Measurements from ENCODE around the gene ZGPAT. TPM values are rescaled to one million over a fixed set of nuclear protein-coding genes. Genes with fewer than 3 reads are reported as not detected.

ZGPAT gene
- total and polyA plus RNA-seq, 2 of the 13 experiments (the other 11 are each of a cell fraction or from before 2014, with no cell fraction given), result 23.0 to 41.9 TPM

- TF ChIP-seq MNT (IDR thresholded peaks at IDR 0.05) (no peak), ZBTB34 (CRISPR knock-in tag; IDR thresholded peaks at IDR 0.05) (no peak), MLX (CRISPR knock-in tag; IDR thresholded peaks at IDR 0.05) (no peak), MTF1 (CRISPR knock-in tag; IDR thresholded peaks at IDR 0.05) (no peak), ZBTB33 (CRISPR knock-in tag; IDR thresholded peaks at IDR 0.05) (no peak), PCBP2 (optimal IDR thresholded peaks at IDR 0.05; ENCODE audit: low read depth, low read length, poor library complexity, severe bottlenecking) (no peak), ZBED4 (CRISPR knock-in tag; IDR thresholded peaks at IDR 0.05; ENCODE audit: borderline replicate concordance) (no peak), FOXK1 (CRISPR knock-in tag; IDR thresholded peaks at IDR 0.05; ENCODE audit: borderline replicate concordance, low read depth) (no peak), NR3C1 (CRISPR knock-in tag; IDR thresholded peaks at IDR 0.05) (no peak), KLF16 (CRISPR knock-in tag; IDR thresholded peaks at IDR 0.05) (no peak; a peak in 1 of 4 replicates), SNAPC2 (CRISPR knock-in tag; IDR thresholded peaks at IDR 0.05) (no peak), GMEB2 (CRISPR knock-in tag; IDR thresholded peaks at IDR 0.05; ENCODE audit: low read depth) (no peak), POLR2AphosphoS5 (IDR thresholded peaks at IDR 0.05; ENCODE audit: low read depth, low read length) (no peak), KDM4B (CRISPR knock-in tag; IDR thresholded peaks at IDR 0.05) (no peak), GPN1 (CRISPR knock-in tag; IDR thresholded peaks at IDR 0.05; ENCODE audit: borderline replicate concordance) (no peak), ZNF30 (CRISPR knock-in tag; IDR thresholded peaks at IDR 0.05) (no peak), KLF11 (CRISPR knock-in tag; IDR thresholded peaks at IDR 0.05) (no peak)
These were observed 686 bp downstream of the ZGPAT start (continued) for GRCh38 chr20:63708301-63709148.
